Effector CD8-positive, alpha-beta T cell (primary cell): ENCODE data around the gene FRMD6.
"Not testable (repeated sequence)": the region's sequence is repeated elsewhere in the genome, so short reads cannot be mapped to it uniquely, and the experiment has no call there.

ENCODE experiments used
- DNase-seq: peaks from one replicate; lab custom pipeline; 2025; lab: John Stamatoyannopoulos, UW

Gene FRMD6

DNA sequence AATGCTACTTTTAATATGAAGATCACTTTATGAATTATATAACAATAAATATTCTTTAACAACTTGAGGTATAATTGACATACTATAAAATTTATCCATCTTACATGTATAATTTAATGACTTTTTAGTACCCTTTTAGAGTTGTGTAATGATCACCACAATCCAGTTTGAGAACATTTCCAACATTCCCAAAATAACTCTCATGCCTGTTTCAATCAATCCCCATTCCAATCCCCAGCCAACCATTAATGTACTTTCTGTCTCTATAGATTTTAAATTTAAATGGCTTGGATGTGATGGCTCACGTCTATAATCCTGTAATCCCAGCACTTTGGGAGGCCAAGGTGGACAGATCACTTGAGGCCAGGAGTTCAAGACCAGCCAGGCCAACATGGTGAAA, 23.5 kb upstream of the FRMD6 start:
- DNase-seq, result no peak

- DNase-seq, result no peak
These were observed 20.7 kb upstream of the FRMD6 start for GRCh38 chr14:51630987-51631386.

DNA sequence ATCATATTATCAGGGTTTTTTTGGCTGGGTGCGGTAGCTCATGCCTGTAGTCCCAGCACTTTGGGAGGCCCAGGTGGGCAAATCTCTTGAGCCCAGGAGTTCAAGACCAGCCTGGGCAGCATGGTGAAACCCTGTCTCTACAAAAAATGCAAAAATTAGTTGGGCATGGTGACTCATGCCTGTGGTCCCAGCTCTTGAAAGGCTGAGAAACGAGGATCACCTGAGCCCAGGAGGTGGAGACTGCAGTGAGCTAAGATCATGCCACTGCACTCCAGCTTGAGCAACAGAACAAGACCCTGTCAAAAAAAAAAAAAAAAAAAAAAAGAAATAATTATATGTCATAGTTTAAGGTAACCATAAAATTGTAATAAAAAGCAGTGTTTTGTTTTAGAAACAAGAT, 18.4 kb upstream of the FRMD6 start:
- not testable (repeated sequence) for DNase-seq

- no peak for DNase-seq
These were observed 15.6 kb upstream of the FRMD6 start for GRCh38 chr14:51636109-51636508.

GRCh38 chr14:51638071-51638944, 13.4 kb upstream of the FRMD6 start:
- DNase-seq, result no peak

DNA sequence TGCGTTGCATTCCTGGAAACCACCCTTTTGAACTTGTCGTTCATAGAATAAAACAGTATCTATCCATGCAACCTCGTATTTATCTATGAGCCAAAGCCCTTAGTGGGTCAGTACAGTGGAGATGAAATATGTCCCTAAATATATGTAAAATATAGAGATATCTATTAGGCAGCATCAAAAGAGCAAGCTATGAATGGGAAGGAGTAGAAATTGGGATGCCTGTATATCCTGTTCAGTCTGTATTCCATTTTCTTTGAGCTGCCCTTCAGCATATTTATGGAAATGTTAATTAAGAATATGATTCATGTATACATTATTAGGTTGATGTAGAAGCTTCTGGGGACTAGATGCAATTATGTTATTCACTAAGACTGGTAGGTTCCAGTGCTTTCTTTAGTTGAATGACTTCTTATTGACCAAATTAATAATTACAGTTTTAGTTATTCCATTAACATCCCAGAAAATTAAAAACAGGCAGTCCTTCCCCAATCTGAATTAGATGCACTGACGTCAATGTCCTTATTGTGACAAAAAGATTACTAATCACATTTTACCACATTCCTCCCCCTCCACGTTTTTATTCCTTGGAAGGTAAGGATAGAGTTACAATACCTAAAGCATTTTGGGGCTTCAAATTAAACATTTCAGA, 11.9 kb upstream of the FRMD6 start:
- no peak for DNase-seq

- DNase-seq, result no peak
These were observed 8.6 kb upstream of the FRMD6 start for GRCh38 chr14:51643140-51643539.

- DNase-seq, result no peak
These were observed 7.3 kb upstream of the FRMD6 start for GRCh38 chr14:51644217-51644933.

GRCh38 chr14:51648296-51648695, 3.4 kb upstream of the FRMD6 start:
- DNase-seq, result no peak

DNA sequence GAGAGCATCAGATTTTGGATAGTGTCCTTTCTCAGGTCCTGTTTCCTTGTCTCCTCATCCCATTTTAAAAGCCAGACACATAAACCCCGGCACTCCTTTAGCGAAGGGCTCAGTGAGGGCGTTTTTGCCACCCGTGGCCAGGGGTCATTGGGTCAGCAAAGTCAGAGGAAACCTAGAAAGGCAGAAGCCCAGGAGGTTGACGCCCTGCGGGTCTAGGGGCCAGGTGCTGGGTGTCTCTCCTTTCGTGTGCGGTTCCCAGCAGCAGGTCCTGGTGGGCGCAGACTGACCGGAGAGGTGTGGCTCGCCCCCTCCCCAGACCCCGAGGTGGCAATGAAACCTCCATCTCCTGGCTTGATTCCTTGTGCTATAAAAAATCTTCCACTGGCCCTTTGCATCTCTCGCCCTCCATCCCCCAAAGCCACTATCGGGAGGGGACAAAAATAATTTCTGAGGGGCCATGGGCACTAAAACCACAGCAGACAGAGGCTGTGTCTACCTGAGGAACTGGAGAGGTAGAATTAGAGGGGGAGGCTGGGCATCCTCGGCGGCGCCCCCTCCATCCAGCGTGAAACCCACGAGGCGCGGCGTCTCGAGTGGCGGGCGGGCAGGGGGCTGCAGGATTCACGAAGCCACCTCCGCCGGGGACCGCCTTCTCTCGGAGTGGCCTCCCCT, 858 bp upstream of the FRMD6 start:
- no peak for DNase-seq

DNA sequence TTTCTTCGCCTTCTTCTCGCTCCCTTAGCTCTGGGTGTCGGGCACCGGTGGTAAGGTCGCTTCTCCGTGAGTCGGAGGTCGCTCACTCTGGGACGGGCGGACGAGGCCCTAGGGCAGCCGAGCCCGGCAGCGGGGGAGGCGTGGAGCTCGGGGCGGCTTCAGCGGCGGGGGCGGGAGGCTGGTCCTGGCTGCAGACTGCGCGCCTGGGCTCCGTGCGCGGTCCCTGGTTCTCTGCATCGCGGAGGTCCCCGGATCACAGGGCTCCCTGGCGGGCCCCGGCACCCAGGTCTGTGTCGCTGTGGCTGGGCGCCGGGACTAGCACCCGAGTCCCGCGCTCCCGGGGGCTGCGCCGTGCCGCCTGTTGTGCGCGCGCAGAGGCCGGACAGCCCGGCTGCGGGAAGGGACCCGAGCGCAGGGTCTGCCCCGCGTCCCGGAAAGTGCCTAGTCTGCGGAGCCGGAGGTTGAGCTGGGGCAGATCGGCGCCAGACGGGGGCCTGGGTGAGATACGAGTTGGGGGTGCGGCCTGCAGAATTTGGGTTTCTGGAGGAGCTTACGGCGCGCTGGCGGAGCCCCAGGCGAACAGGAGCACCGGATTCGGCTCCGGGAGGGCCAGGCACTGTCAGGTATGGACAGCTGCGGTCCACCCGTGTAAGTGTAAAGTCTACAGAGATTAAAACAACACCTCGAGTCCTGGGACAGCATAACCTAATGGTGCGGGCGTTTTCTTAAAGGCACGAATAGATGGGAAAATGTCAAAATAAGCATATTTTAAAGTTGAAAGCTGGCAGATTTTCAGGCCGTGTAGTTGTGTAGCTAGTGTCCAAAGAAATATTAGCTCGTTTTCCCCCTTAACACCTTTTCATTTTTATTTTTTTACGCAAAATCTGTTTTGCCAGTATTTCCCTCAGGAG, 713 bp downstream of the FRMD6 start:
- DNase-seq, result peak; percentile 42

- DNase-seq, result no peak
These were observed 1.5 kb downstream of the FRMD6 start for GRCh38 chr14:51653079-51653774.

DNA sequence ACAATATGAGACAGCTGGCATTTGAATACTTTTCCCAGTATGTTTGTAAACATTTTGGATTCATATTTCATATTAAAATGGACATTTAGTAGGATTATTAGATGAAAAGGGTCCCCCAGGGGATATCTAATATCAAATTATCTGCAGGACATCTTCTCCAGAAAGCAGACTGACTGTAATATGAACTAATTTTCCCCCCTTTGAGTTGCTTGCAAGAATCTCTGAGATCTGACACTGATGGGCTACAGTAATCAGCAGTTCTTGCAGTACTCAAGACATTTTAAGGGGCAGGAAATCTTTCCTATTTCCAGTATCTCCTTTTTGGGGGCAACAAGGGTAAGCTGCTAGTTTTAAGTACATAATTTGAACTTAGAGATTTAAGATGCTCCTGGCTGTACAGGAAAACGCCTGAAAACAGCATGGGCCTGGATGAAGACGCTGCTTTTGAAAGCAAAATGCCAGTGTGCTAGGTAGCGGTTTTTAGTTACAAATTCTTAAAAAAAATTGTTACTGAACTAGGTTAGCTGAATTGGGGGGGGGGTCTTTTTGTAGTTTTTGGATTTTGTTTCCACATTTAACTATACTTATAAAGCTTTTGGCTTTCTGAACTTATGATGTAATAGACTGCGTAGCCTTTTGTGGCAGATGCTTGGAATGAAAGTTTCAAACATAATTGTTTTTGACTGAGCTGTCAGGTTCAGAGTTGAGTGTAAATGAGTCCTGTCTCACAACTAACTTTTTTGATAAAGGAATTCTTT, 2.2 kb downstream of the FRMD6 start:
- no peak for DNase-seq

DNA sequence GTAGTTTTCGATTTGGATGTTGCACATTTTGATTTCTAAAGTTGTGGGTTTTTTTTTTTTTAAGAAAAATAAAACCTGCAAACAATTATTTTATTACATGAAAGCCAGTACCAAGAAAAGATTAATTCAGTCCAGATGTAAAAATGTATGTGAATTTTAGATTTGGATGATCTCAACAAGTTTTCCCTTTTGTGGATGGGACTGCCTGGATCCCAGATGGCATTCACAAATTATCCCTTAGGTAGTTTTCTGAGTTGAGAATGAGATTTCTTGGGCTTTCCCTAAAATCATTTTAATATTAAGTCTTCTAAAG, 2.8 kb downstream of the FRMD6 start:
- DNase-seq, result no peak

DNA sequence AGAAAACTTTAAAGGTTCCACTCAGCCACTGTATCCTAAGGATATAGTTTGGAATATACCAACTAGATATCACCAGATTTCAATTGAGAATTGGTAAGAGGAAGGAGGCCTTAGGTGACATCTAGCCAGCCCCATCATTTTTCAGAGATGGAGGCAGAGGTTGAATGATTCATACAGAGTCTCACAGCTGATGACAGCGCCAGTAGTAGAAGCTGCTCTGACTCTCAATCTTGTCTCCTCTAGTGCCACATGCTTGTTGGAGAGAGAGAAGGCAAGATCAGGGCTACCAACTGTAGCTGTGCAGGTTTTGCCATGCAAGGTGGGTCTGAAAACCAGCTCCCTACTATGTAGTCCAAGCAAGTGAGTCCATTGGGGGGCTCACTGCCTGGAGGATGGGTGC, 6.1 kb downstream of the FRMD6 start:
- DNase-seq, result no peak

DNA sequence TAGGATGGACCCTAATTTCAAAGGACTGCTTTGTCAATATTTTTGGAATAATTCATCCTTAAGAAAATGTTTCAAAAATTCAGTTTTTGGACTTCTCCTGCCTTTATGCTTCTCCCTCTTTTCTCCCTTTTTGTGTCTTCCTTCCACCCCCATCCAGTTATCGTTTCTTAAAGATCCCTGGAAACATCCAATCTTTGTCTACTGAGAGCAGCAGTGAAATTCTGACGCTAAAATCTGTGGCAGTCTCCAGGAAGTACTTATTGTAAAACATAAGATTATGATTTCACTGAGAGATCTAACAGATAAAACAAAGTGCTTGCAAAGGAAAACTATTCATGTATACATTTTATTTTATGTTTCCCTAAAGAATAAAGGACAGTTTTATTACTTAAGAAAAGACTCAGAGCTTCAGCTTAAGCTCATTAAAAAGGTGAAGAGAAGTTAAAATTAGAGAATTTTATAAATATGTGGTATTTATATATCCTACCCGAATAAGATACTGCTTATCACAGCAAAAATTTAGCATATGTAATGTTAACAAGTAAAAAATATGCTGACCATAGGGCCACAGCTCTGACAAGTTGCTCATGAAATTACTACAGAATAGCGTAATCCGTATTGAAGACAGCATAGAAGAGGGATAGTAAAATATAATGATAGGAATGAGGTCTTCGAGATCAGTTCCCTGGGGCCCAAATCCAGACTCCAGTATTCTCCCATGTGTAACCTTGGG, 6.9 kb downstream of the FRMD6 start:
- DNase-seq, result no peak

- no peak for DNase-seq
These were observed 9.0 kb downstream of the FRMD6 start for GRCh38 chr14:51660741-51661140.

DNA sequence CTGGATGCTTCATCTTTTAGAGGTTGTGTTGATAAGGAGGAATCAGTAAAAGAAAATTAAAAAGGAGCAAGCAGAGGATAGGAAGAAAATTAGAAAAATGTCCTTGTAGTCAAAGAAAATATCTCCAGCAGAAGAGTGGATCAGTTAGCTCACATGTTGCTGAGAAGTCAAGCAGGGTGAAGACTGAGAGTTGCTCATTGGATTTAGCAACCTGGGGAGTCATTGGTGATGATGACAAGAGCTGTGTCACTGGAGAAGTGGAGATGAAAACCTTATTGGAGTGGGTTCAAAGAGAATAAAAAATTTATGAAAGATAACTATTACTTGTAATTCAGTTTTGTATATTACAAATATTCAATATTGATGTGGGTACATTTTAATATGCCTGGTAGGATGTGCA, 9.8 kb downstream of the FRMD6 start:
- DNase-seq, result no peak

- no peak for DNase-seq
These were observed 12.1 kb downstream of the FRMD6 start for GRCh38 chr14:51663783-51664326.
